ENCODE data around the gene CD24.

The CD24 gene

DNA sequence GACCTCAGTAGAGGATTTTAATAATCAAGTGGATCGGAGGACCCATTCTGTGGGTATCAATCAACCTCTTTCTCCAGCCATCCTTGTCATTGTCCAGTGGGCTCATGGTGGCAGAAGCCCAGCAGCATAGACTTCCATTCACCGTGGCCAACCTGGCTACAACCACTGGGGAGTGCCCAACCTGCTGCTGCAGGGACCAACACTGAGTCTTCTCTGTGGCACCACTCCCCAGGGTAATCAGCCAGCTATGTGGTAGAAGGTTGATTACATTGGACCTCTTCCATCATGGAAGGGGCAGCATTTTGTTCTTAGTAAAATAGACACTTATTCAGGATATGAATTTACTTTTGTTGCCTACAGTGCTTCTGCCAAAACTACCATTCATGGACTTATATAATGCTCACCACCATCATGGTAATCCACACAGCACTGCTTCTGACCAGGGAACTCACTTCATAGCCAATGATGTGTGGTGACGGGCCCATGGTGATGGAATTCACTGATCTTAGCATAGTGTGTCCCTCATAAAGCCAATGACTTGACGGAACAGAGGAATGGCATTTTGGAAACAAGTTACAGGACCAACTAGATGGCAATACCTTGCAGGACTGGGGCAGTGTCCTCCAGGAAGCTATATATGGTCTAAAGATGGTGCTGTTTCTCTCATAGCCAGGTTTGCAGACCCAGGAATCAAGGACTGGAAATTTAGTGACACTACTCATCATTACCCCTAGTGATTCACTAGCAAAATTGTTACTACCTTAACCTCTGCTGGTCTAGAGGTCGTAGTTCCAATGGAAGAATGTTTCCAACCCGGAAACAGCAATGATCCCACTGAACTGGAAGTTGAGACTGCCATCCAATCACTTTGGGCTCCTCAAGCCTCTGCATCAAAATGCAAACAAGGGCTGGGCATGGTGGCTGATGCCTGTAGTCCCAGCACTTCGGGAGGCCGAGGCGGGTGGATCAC, 7.6 kb downstream of the CD24 start:
- no peak for DNase-seq

DNA sequence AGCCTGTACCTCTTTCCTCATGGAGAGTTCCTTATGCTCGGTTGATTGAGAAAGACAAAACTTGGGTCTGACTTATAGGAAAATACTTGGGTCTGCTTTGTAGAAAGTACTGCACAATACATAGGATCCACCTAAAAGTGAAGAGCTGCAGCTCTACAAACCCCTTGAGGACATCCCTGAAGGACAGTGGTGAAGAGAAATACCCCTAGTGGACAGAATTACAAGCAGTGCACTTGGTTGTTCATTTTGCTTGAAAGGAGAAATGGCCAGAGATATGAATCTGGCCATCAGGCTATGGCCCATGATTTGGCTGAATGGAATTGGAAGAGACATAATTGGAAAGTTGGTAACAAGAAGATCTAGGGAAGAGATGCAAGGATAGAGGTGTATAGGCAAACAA, 8.3 kb downstream of the CD24 start:
- DNase-seq = no peak

DNA sequence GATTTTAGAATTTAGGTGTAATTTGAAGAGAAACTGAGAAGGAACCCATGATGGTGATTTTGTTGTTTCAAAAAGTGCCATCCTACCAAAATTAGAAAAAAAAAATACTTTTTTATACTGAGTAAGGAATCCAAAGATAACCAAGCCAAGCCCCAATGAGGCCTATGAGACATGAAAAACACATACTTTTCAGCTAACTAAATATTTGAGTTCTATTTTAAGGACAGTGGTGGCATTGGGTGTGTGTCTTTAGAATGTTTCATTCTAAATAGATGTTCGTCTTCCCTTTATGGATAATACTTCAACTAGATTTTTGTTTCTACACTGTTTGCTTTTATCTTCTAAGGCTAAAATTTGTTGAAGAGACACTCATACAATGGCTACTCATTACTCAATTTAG, 9.6 kb downstream of the CD24 start:
- DNase-seq = no peak

- DNase-seq = no peak
Observed at GRCh38 chr6:106964099-106964498, 10.4 kb downstream of the CD24 start.

- no peak for DNase-seq
Observed at GRCh38 chr6:106963544-106963943, 11.0 kb downstream of the CD24 start.

DNA sequence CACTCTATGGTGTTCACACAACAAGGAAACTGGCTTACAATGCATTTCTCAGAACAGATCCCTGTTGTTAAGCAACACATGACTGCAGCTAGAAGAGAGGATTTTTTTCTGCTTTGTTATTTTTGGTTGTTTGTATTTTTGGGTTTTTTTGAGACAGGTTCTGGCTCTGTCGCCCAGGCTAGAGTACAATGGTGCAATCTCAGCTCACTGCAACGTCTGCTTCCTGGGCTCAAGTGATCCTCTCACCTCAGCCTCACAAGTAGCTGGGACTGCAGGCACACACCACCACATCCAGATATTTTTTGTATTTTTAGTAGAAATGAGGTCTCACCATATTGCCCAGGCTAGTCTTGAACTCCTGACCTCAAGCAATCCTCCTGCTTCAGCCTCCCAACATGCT, 12.7 kb downstream of the CD24 start:
- DNase-seq = no peak

DNA sequence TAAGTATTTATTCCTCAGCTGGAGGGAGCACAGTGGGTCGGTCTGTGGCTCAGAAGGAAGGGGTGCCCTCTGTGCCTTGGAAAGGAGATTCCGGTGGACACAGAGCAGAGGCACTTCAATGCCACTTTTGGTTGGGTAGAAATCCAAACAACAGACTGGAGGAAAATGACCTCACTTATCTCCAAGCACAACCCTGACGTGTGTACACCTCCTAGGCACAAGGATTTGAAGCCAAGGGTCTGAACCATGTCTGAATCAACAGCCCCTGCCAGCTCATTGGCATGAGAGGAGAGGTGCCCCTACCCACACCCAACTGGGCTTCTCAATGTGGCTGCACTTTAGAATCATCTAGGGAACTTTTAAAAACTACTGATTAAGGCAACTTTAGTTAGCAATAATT, 13.4 kb downstream of the CD24 start:
- DNase-seq = no peak

DNA sequence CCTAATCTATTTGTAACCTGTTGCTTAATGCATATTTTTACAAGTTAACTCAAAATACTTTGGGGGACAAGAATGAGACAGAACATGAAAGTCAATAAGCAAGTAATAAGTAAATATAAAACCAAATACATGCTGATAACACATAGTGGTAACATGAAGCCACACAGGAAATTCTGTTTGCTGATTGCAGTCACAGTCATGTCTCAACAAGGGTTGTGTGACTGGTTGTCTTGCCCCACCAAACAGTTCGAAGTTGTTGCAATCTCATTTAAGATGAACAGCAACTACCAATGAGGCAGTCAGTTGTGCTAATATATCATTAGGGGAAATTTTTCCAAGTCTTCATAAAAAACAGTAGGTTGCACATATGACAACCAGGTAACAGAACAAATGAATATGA, 14.5 kb downstream of the CD24 start:
- no peak for DNase-seq

- DNase-seq = no peak
Observed at GRCh38 chr6:106939848-106940247, 34.7 kb downstream of the CD24 start.

- no peak for DNase-seq
Observed at GRCh38 chr6:106939208-106939607, 35.3 kb downstream of the CD24 start.

GRCh38 chr6:106927531-106928398, 46.8 kb downstream of the CD24 start:
- peak; percentile 28 for DNase-seq

GRCh38 chr6:106925948-106926347, 48.6 kb downstream of the CD24 start:
- no peak for DNase-seq

- no peak for DNase-seq
Observed at GRCh38 chr6:106924694-106925523, 49.6 kb downstream of the CD24 start.

GRCh38 chr6:106922626-106923025, 51.9 kb downstream of the CD24 start:
- DNase-seq = no peak

Data from T1000 (cell line).